GM23248 (cell line): ENCODE results near the gene TMEM43.

Experiments used
- EZH2 ChIP-seq: fragments of 200-600 bp; sonication (generic); IDR thresholded peaks from 2 replicates; pipeline ENCODE4 v1.6.1; 2018; ENCODE audit warnings: antibody characterized with exemption, mild to moderate bottlenecking; ENCODE audit not compliant: insufficient read depth, poor library complexity, severe bottlenecking
- EZH2phosphoT487 ChIP-seq: fragments of 200-600 bp; sonication (generic); IDR thresholded peaks from 2 replicates; pipeline ENCODE4 v1.6.1; 2018; ENCODE audit warnings: antibody characterized with exemption, moderate library complexity, mild to moderate bottlenecking, low read depth; ENCODE audit not compliant: insufficient read depth

- TF ChIP-seq EZH2 = no peak
- TF ChIP-seq EZH2phosphoT487 = no peak
Measured at GRCh38 chr3:14169435-14169834, 44.6 kb downstream of the TMEM43 start.
